ENCODE results near the gene CARD6. TPM values are rescaled to one million over a fixed set of nuclear protein-coding genes. Genes with fewer than 3 reads are reported as not detected.
"Not testable (repeated sequence)": the region's sequence is repeated elsewhere in the genome, so short reads cannot be mapped to it uniquely, and the experiment has no call there.

CARD6 gene, protein sequence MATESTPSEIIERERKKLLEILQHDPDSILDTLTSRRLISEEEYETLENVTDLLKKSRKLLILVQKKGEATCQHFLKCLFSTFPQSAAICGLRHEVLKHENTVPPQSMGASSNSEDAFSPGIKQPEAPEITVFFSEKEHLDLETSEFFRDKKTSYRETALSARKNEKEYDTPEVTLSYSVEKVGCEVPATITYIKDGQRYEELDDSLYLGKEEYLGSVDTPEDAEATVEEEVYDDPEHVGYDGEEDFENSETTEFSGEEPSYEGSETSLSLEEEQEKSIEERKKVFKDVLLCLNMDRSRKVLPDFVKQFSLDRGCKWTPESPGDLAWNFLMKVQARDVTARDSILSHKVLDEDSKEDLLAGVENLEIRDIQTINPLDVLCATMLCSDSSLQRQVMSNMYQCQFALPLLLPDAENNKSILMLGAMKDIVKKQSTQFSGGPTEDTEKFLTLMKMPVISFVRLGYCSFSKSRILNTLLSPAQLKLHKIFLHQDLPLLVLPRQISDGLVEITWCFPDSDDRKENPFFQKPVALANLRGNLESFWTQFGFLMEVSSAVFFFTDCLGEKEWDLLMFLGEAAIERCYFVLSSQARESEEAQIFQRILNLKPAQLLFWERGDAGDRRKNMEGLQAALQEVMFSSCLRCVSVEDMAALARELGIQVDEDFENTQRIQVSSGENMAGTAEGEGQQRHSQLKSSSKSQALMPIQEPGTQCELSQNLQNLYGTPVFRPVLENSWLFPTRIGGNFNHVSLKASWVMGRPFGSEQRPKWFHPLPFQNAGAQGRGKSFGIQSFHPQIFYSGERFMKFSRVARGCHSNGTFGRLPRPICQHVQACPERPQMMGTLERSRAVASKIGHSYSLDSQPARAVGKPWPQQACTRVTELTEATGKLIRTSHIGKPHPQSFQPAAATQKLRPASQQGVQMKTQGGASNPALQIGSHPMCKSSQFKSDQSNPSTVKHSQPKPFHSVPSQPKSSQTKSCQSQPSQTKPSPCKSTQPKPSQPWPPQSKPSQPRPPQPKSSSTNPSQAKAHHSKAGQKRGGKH
- not detected for polyA plus RNA-seq (2013, experiment 1 of 4)
- 0.04 TPM for polyA plus RNA-seq (2013, experiment 2 of 4)
- polyA plus RNA-seq (2013, experiment 3 of 4): 0.11 TPM
- polyA plus RNA-seq (2013, experiment 4 of 4): not detected

DNA sequence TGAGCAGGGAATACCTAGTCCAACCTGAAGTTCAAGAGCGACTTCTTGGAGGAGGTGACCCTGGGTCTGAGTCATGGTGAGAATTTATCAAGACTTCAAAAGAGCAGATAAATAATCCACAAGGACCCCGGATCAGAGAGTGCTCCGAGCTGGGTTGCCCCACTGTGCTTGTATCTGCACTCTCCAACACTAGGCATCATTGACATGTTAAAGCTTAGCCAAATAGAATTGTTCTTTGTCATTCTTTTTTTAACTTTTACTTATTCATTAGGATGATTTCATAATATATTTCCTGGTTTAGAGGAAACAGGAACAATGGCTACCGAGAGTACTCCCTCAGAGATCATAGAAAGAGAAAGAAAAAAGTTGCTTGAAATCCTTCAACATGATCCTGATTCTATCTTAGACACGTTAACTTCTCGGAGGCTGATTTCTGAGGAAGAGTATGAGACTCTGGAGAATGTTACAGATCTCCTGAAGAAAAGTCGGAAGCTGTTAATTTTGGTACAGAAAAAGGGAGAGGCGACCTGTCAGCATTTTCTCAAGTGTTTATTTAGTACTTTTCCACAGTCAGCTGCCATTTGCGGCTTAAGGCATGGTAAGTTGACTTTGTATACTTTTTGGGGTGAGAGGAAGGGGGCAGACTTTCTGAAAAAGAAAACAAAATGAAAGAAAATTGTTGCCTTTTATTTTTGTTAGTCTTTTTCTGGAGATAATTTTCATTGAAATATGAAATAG is at the start of gene CARD6:
Gene CARD6 (plus strand): TSS at position 300 of the 738 bp plus-strand sequence. CDS start 16 bp downstream, at position 316.
- 64 to 69% methylated on average over 9 of the region's 9 CpGs for WGBS, 2 experiments
- H3K4me1 ChIP-seq (ENCODE audit: control insufficient read depth, insufficient read depth, low read length): peaks cover under 1% of the 10 kb centered on the region
- no peak within 1 kb of the TSS for H3K4me3 ChIP-seq (ENCODE audit: insufficient read depth, low read depth, low read length)
- H3K36me3 ChIP-seq (ENCODE audit: control insufficient read depth, insufficient read depth, low read length): no peaks in the 10 kb centered on the region
- H3K27ac ChIP-seq (ENCODE audit: insufficient read depth, low read depth, low read length, poor library complexity, severe bottlenecking): no peak within 1 kb of the TSS
- no peaks in the 10 kb centered on the region for H3K27me3 ChIP-seq (ENCODE audit: control insufficient read depth, insufficient read depth, low read length, poor library complexity, severe bottlenecking)
- no peaks in the 10 kb centered on the region for H3K9me3 ChIP-seq (ENCODE audit: control insufficient read depth, low read length)

DNA sequence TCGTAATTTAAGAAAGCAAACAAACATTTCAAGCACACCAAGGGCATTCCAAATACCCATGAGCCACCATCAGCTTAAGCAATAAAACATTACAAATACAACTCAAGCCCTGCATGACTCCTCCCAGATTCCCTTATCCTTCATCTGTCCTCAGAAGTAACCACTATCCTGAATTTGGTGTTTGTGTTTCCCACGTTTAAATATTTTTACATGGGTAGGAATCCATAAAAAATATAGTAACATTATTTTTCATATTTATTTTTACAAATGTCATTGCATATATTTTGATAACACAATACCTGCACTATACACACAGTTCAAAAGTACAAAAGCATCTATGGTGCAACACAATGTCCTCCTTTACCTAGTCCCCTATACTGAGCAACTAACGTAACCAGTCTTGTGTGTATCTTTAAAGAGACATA is 49.4 kb upstream of the CARD6 start:
- Histone ChIP-seq H3K27me3 (ENCODE audit: control insufficient read depth, insufficient read depth, low read length, poor library complexity, severe bottlenecking) (no peaks in the 10 kb centered on the region), H3K36me3 (ENCODE audit: control insufficient read depth, insufficient read depth, low read length) (no peaks in the 10 kb centered on the region), H3K4me1 (ENCODE audit: control insufficient read depth, insufficient read depth, low read length) (peaks cover 3% of the 10 kb centered on the region), H3K9me3 (ENCODE audit: control insufficient read depth, low read length) (no peaks in the 10 kb centered on the region), H3K27ac (ENCODE audit: insufficient read depth, low read depth, low read length, poor library complexity, severe bottlenecking) (no peak overlapping the region), H3K4me3 (ENCODE audit: insufficient read depth, low read depth, low read length) (no peak overlapping the region)
- WGBS, 2 experiments: 83 to 100% methylated on average over 2 to 3 of the region's 3 CpGs

DNA sequence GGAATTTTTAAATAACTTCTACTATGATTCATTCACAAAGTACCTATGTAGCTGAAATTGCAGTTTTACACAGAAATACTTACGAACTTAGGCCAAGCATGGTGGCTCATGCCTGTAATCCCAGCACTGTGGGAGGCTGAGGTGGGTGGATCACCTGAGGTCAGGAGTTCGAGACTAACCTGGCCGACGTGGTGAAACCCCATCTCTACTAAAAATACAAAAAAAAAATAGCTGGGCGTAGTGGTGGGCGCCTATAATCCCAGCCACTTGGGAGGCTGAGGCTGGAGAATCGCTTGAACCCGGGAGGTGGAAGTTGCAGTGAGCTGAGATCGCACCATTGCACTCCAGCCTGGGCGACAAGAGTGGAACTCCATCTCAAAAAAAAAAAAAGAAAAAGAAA is 48.5 kb upstream of the CARD6 start:
- H3K27ac ChIP-seq (ENCODE audit: insufficient read depth, low read depth, low read length, poor library complexity, severe bottlenecking); H3K9me3 ChIP-seq (ENCODE audit: control insufficient read depth, low read length); H3K36me3 ChIP-seq (ENCODE audit: control insufficient read depth, insufficient read depth, low read length); H3K27me3 ChIP-seq (ENCODE audit: control insufficient read depth, insufficient read depth, low read length, poor library complexity, severe bottlenecking); H3K4me1 ChIP-seq (ENCODE audit: control insufficient read depth, insufficient read depth, low read length); H3K4me3 ChIP-seq (ENCODE audit: insufficient read depth, low read depth, low read length): not testable (repeated sequence)
- WGBS, 2 experiments: 87 to 92% methylated on average over 8 to 9 of the region's 10 CpGs

DNA sequence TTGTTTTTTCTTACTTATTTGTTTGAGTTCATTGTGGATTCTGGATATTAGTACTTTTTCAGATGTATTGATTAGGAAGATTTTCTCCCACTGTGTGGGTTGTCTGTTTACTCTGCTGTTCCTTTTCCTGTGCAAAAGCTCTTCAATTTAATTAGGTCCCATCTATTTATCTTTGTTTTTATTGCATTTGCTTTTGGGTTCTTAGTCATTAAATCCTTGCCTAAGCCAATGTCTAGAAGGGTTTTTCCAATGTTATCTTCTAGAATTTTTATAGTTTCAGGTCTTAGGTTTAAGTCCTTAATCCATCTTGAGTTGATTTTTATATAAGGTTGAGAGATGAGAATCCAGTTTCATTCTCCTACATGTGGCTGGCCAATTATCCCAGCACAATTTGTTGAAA is 46.8 kb upstream of the CARD6 start:
- H3K27me3 ChIP-seq (ENCODE audit: control insufficient read depth, insufficient read depth, low read length, poor library complexity, severe bottlenecking); H3K4me3 ChIP-seq (ENCODE audit: insufficient read depth, low read depth, low read length); H3K9me3 ChIP-seq (ENCODE audit: control insufficient read depth, low read length); H3K27ac ChIP-seq (ENCODE audit: insufficient read depth, low read depth, low read length, poor library complexity, severe bottlenecking); H3K36me3 ChIP-seq (ENCODE audit: control insufficient read depth, insufficient read depth, low read length); H3K4me1 ChIP-seq (ENCODE audit: control insufficient read depth, insufficient read depth, low read length): not testable (repeated sequence)

DNA sequence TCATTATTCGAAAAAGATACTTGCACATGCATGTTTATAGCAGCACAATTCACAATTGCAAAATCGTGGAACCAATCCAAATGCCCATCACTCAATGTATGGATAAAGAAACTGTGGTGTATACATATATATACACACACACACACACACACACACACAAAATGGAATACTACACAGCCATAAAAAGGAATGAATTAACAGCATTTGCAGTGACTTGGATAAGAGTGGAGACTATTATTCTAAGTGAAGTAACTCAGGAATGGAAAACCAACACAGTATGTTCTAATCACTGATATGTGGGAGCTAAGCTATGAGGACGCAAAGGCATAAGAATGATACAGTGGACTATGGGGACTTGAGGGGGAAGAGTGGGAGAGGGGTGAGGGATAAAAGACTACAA is 46.3 kb upstream of the CARD6 start:
- H3K36me3 ChIP-seq (ENCODE audit: control insufficient read depth, insufficient read depth, low read length); H3K9me3 ChIP-seq (ENCODE audit: control insufficient read depth, low read length); H3K27me3 ChIP-seq (ENCODE audit: control insufficient read depth, insufficient read depth, low read length, poor library complexity, severe bottlenecking); H3K27ac ChIP-seq (ENCODE audit: insufficient read depth, low read depth, low read length, poor library complexity, severe bottlenecking); H3K4me1 ChIP-seq (ENCODE audit: control insufficient read depth, insufficient read depth, low read length); H3K4me3 ChIP-seq (ENCODE audit: insufficient read depth, low read depth, low read length): not testable (repeated sequence)
- 82 to 100% methylated on average over 2 of the region's 3 CpGs for WGBS, 2 experiments

DNA sequence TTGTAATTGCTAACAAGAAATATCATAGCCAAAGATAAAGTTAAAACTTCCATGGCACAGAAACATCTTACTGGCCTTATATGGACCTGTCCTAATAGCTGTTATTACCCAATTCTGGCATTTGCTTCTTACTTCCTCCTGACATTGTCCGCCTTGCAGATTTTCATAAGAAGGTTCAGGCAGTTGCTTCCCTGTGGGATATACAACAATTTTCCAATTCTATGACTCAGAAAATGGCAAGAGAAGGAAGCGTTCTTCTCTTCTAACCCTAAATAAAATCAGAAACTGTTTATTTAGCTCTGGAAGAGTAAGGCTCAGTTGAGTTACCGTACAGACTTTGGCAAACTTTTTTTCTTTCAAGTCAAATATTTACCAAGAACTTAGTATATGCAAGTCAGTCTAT is 44.7 kb upstream of the CARD6 start:
- Histone ChIP-seq H3K27me3 (ENCODE audit: control insufficient read depth, insufficient read depth, low read length, poor library complexity, severe bottlenecking) (no peaks in the 10 kb centered on the region), H3K27ac (ENCODE audit: insufficient read depth, low read depth, low read length, poor library complexity, severe bottlenecking) (no peak overlapping the region), H3K9me3 (ENCODE audit: control insufficient read depth, low read length) (no peaks in the 10 kb centered on the region), H3K36me3 (ENCODE audit: control insufficient read depth, insufficient read depth, low read length) (no peaks in the 10 kb centered on the region), H3K4me1 (ENCODE audit: control insufficient read depth, insufficient read depth, low read length) (peaks cover 10% of the 10 kb centered on the region), H3K4me3 (ENCODE audit: insufficient read depth, low read depth, low read length) (peak overlapping the region; percentile 78)
- 93 to 94% methylated on average over 3 of the region's 3 CpGs for WGBS, 2 experiments

DNA sequence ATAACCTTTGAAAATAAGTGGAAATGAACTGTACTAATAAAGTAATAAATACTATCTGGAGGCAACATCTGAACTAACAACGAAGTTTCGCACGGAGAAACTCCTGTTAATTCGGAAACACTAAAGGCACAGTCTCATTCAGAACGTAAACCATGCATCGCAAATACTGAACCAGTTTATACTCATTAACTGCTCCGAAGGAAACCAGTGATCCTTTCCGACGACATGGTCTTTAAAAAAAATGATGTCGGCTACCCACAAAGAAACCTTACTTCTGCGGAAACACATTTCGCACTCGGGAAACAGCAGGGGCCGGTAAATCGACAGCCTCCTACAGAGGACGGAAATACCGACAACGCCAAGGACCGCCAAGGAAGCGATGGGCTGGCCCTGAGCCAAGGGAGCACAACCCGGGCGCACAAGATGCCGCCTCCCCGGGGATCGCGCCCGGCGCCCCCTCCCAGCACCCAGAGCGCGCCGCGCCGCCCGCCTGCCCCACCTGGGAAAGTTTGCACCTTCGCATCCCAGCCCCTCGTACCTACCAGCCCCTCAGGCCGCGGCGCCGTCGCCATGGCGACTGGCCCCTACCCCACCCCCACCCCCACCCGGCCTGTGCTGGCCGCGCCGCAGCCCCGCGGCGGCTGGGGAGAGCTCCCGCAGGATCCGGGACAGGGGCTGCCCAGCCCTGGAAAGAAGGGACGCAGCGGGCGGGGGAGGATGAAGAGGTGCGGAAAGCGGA is 43.7 kb upstream of the CARD6 start:
- H3K4me3 ChIP-seq (ENCODE audit: insufficient read depth, low read depth, low read length): peak overlapping the region; percentile 78
- no peaks in the 10 kb centered on the region for H3K9me3 ChIP-seq (ENCODE audit: control insufficient read depth, low read length)
- no peaks in the 10 kb centered on the region for H3K36me3 ChIP-seq (ENCODE audit: control insufficient read depth, insufficient read depth, low read length)
- H3K4me1 ChIP-seq (ENCODE audit: control insufficient read depth, insufficient read depth, low read length): peaks cover 10% of the 10 kb centered on the region
- no peaks in the 10 kb centered on the region for H3K27me3 ChIP-seq (ENCODE audit: control insufficient read depth, insufficient read depth, low read length, poor library complexity, severe bottlenecking)
- 0% methylated on average over 55 to 56 of the region's 56 CpGs for WGBS, 2 experiments
- H3K27ac ChIP-seq (ENCODE audit: insufficient read depth, low read depth, low read length, poor library complexity, severe bottlenecking): peak overlapping the region; percentile 92

DNA sequence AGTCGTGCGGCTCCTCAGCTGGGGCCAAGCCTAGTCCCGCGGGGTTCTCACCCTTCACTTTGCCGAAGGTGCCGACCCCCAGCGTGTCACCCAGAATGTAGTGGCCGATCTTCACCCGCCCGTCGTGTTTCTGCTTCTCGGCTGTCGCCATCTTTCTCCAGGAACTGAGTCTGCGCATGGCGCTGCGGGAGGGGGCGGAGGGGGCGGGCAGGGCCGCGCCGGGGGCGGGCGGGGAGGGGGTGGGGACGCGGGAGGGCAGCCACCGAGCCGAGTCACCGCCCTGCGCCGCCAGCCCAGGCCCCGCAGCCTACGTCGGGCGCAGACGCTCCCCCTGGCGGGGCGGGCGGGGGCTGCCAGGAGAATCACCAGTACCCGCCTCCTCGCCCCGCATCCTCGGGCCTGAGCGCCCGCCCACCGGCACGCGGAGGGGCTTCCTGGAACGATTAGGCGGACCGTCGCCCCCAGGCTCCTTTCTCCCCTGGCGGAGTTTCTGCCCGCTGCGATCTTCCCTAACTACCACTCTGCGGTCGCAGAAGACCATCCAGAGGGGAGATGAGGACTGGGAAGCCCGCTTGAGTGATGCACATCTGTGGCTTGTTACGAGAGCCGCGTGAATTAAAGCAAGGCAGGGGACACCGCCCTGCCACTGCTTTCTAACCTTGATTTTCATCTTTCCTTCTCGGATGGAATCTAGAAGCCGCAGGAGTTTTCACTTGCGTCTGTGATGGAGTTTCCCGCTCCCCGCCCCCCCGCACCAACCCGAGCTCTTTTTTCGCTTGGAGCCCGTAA is 43.0 kb upstream of the CARD6 start, which contains the start of gene PRKAA1:
Gene PRKAA1 (minus strand): TSS at position 363 of the 789 bp plus-strand sequence. CDS start 185 bp downstream, at position 178.
- 0% methylated on average over 70 of the region's 70 CpGs for WGBS, 2 experiments
- Histone ChIP-seq H3K4me1 (ENCODE audit: control insufficient read depth, insufficient read depth, low read length) (peaks cover 10% of the 10 kb centered on the region), H3K4me3 (ENCODE audit: insufficient read depth, low read depth, low read length) (peak within 1 kb of the TSS; percentile 78), H3K9me3 (ENCODE audit: control insufficient read depth, low read length) (no peaks in the 10 kb centered on the region), H3K27me3 (ENCODE audit: control insufficient read depth, insufficient read depth, low read length, poor library complexity, severe bottlenecking) (no peaks in the 10 kb centered on the region), H3K27ac (ENCODE audit: insufficient read depth, low read depth, low read length, poor library complexity, severe bottlenecking) (peak within 1 kb of the TSS; percentile 92), H3K36me3 (ENCODE audit: control insufficient read depth, insufficient read depth, low read length) (no peaks in the 10 kb centered on the region)

Data from ectodermal cell (in vitro differentiated cells).